Fibroblast of skin of right quadriceps (primary cell): ENCODE data around the gene HIRIP3.
"Not testable (repeated sequence)": the region's sequence is repeated elsewhere in the genome, so short reads cannot be mapped to it uniquely, and the experiment has no call there.

Experiments
- DNase-seq: peaks from one replicate; pipeline ENCODE4 v3.0.0-alpha.2; 2013

The HIRIP3 gene

DNA sequence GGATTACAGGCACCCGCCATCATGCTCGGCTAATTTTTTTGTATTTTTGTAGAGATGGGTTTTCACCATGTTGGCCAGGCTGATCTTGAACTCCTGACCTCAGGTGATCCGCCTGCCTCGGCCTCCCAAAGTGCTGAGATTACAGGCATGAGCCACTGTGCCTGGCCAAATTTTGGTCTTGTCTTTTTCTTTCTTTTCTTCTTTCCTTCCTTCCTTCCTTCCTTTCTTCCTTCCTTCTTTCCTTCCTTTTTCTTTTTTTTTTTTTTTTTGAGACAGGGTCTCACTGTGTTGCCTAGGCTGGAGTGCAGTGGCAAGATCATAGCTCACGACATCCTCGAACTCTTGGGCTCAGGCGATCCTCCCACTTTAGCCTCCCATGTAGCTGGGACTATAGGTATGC, 20.0 kb upstream of the HIRIP3 start:
- DNase-seq, result not testable (repeated sequence)

DNA sequence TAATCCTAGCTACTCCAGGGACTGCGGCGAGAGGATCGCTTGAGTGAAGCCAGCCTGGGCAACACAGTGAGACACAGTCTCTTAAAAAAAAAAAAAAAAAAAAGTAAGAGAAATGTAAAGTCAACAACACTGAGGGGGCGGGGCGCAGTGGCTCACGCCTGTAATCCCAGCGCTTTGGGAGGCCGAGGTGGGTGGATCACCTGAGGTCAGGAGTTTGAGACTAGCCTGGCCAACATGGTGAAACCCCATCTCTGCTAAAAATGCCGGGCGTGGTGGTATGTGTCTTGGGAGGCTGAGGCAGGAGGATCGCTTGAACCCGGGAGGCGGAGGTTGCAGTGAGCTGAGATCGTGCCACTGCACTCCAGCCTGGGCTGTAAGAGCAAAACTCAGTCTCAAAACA, 17.2 kb upstream of the HIRIP3 start:
- not testable (repeated sequence) for DNase-seq

GRCh38 chr16:30011714-30012504, 16.5 kb upstream of the HIRIP3 start:
- DNase-seq, result no peak

- no peak for DNase-seq
Observed at GRCh38 chr16:30010844-30011713, 15.7 kb upstream of the HIRIP3 start, which contains the start of gene DOC2A. Gene DOC2A, minus strand, starts transcription at chr16:30011027. Its CDS starts 805 bp downstream, at chr16:30010222.

- DNase-seq, result no peak
Observed at GRCh38 chr16:30009990-30010843, 14.8 kb upstream of the HIRIP3 start.

DNA sequence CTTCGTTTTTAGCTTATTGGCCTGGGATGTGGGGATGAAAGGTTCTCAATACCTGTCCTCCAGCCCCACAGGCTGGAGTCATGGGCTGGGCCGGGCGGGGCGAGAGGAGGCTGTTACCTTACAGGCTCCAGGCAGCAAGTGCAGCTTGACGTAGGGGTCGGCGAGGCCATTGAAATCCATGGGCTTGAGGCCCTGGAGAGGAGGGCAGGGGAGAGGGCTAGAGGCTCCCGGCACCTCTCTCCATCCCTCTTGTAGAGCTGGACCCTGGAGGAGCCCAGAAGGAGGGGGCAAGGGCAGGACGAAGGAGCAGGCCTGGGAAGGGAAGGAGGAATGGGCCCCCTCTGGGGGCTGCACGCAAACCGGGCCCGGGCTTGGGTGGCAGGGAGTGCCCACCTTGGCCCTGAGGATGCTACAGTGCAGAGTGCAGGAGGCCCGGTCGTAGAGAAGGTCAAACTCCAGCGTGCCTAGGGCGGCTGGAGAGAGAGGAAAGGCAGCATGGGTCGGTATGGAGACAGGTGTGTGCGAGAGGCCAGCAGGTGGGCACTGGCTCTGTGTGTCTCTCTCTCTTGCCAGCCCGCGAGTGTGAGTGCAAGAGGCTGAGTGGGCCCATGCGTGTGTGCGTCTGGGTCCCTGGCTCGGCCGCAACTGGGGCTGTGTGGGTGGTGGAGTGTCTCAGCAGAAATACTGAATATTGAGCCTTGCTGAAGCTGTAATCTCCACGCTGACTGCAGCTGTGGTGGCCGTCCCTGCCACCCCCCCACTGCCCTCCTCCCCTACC, 13.9 kb upstream of the HIRIP3 start:
- no peak for DNase-seq

GRCh38 chr16:30007378-30007895, 12.0 kb upstream of the HIRIP3 start:
- DNase-seq, result no peak

GRCh38 chr16:30006659-30007377, 11.4 kb upstream of the HIRIP3 start:
- no peak for DNase-seq

DNA sequence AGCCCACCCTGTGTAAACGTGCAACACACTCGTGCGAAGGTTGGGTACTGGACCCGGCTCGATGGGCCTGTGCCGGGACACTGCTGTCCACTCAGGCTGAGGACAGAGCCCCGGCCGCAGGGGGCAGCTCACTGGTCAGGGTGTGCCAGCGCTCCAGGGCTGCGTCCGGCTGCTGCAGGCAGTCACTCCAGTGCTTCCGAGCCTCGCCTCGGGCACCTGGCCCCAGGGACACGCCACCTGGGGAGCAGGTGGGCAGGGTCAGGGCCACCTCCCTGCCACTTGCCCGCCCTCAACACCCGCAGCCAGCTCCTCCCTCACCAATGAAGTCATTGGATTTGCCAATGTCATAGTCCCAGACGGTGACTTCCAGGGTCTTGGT, 10.7 kb upstream of the HIRIP3 start:
- no peak for DNase-seq

DNA sequence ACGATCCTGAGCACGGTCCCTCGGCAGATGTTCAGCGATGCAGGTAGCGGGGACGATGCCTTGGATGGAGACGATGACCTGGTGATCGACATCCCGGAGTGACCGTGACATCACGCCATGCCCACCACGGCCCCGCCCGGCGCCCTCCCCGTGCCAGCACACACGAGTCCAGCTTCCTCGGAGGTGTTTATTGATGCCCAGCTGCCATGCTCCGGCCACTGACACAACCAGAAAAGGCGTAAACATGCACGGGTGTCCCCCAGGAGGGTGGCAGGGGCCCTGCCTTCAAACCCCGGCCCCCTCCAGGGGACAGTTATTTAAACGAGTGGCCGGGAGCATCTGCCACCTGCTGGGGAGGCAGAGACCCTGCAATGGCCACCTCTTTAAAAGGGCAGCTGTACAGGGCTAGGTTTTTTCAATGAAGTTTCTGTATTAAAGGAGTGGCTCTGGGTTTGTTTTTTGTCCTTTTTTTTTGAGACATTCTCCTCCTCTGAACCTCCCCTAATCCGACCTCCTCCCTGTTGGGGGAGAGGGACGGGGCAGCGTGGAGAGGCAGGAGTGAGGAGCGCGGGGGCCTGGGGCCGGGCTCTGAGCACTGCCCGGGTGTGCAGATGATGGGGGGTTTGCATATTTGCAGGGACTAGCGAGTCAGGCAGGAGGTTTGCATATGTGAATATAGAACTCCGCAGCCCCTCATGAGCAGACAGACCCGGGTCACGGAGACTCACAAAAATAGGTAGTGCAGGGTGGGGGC, 10.1 kb upstream of the HIRIP3 start:
- peak; percentile 34 for DNase-seq

GRCh38 chr16:30004811-30005242, 9.4 kb upstream of the HIRIP3 start:
- no peak for DNase-seq

DNA sequence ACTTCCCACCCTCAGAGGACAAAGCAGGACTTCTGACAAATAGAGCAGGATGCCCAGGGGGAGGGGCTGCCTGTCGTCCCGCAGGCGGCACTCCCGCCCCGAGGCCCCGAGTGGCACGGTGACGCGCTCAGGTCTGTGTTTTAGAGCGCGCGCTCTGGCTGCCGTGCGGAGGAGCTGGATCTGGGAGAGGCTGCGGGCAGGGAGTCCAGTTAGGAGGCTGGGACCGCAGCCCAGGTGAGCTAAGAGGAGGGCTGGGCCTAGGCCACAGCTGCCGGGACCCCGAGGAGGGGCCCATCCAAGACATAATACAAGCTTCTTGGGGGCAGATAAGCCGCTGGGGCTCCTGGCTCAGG, 9.0 kb upstream of the HIRIP3 start:
- no peak for DNase-seq

DNA sequence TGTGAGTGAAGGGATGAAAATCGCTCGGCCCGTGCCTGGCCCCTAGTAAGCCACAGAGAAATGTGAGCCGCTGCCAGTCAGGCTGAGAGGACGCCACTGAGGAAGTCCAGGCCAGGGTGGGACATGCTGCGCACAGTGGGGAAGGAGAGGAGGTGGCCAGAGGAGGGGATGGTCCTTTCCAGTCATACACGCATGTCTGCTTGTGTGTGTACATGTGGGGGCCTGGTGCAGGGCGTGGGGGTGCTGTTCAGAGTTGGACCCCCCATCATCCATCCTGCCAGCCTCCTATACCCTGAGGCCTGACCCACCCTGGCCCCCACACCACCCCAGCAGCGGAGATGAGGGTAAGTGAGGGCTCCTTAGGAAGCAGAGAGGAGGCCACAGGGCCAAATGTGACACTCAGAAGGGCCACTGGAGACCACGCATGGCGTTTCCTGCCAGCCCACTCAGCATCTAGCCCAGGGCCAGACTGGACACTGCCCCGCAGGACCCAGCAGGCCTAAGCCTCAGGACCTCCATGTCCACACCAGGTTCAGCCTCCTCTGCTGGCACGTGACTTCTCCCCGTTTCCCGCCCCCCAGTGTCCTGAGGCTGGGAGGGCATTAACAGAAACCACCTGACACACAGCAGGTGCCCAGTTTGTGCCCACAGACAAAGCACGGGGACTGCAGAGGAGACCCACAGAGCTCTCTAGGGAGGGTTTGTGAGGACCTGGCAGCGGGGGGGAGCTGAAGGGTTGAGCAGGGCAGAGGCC, 8.4 kb upstream of the HIRIP3 start:
- DNase-seq, result no peak

DNA sequence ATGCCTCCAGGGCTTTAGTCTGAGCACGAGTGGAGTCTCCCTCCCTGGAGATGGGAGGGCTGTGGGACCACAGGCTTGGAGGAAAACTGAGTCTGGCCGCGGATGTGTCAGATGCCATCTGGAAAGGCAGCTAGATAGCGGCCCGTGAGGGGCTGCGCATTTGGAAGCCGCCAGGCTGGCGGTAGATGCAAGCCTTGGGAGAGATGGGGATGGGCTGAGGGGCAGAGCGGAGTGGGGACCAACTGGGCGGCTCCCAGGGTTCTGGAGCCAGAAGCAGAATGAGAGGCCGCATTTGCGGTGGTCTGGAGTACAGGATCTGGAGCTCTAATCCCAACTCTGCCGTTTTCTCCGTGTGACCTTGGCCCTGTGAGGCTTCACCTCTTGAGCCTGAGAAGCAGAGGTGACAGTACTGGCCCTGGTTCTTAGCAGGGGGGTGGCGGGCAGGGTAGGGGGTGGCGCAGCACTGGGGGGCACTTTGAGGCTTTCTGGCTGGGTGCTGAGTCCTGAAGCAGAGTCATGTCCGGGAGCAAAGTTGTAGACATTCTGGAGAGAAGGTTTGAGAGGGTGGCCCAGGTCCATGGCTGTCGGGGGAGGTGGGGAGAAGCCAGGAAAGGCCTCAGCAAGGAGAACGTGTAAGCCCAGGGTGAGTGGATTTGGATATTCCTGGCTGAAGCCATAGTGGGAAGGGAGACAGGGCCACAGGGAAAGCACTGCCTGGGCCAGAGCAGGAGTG, 7.4 kb upstream of the HIRIP3 start:
- DNase-seq, result no peak

GRCh38 chr16:30000735-30001631, 5.6 kb upstream of the HIRIP3 start:
- DNase-seq, result no peak

DNA sequence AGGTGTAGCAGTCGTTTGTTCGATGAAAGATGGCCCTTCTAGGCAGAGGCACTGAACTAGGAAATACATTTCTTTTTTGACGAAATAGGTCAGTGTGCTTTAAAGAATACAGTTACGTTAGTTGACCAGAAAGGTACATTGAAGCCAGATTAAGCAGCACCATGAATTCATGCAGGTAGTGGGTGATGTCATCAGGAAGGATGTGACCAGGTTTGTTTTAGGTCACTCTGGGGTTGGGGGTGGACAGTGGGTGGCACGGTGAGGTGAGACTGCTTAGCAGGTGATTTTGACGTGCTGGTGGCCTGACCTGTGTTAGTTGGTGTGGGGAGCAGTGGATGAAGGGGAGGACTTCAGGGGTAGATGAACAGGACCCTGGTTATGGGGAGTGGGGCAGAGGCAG, 4.2 kb upstream of the HIRIP3 start:
- no peak for DNase-seq

- DNase-seq, result no peak
Observed at GRCh38 chr16:29996766-29997250, 1.4 kb upstream of the HIRIP3 start.
